GM23338 (cell line): ENCODE data around the gene VASN. TPM values are rescaled to one million over a fixed set of nuclear protein-coding genes. Genes with fewer than 3 reads are reported as not detected.

Experiments
- ATAC-seq: fragments of 200-7000 bp; cut with Tn5 transposase; 3 replicates; pipeline ENCODE4 v1.9.1; 2020
- DNase-seq: peaks from one replicate; pipeline ENCODE4 v3.0.0-alpha.2; 2015; ENCODE audit warnings: low spot score
- H2AFZ ChIP-seq: fragments of 200-600 bp; sonication (generic); 2 replicates; pipeline ENCODE4 v1.8.0; 2016; ENCODE audit warnings: antibody characterized with exemption, mild to moderate bottlenecking, moderate library complexity
- H3F3A ChIP-seq: fragments of 200-600 bp; sonication (generic); replicated peaks from 2 replicates; pipeline ENCODE4 v1.8.0; 2017; ENCODE audit warnings: antibody characterized with exemption, mixed run types, low read depth
- H3K27ac ChIP-seq: fragments of 200-600 bp; sonication (generic); 2 replicates; pipeline ENCODE4 v1.6.1; 2016; ENCODE audit warnings: low read depth
- H3K27me3 ChIP-seq: fragments of 200-600 bp; sonication (generic); 2 replicates; pipeline ENCODE4 v1.8.0; 2016; ENCODE audit warnings: mild to moderate bottlenecking, mixed run types, moderate library complexity; ENCODE audit not compliant: insufficient read depth
- H3K36me3 ChIP-seq: fragments of 200-600 bp; sonication (generic); 2 replicates; pipeline ENCODE4 v1.8.0; 2016; ENCODE audit warnings: mild to moderate bottlenecking; ENCODE audit not compliant: insufficient read depth
- H3K4me1 ChIP-seq: fragments of 200-600 bp; sonication (generic); 2 replicates; pipeline ENCODE4 v1.8.0; 2016; ENCODE audit warnings: mild to moderate bottlenecking, moderate library complexity; ENCODE audit not compliant: insufficient read depth
- H3K4me2 ChIP-seq: fragments of 200-600 bp; sonication (generic); 2 replicates; pipeline ENCODE4 v1.7.1; 2017; ENCODE audit warnings: mixed run types
- H3K4me3 ChIP-seq: fragments of 200-600 bp; sonication (generic); 2 replicates; pipeline ENCODE4 v1.6.1; 2016; ENCODE audit warnings: mixed run types
- H3K79me2 ChIP-seq: fragments of 200-600 bp; sonication (generic); replicated peaks from 2 replicates; pipeline ENCODE4 v1.8.0; 2017; ENCODE audit warnings: mild to moderate bottlenecking; ENCODE audit not compliant: insufficient read depth
- H3K9me2 ChIP-seq: fragments of 200-600 bp; sonication (generic); 2 replicates; pipeline ENCODE4 v1.8.0; 2017; ENCODE audit not compliant: insufficient read depth
- H4K20me1 ChIP-seq: fragments of 200-600 bp; sonication (generic); replicated peaks from 2 replicates; pipeline ENCODE4 v1.8.0; 2017; ENCODE audit warnings: mild to moderate bottlenecking; ENCODE audit not compliant: insufficient read depth
- H3K27ac Mint-ChIP-seq: 2 replicates; pipeline ENCODE4 v1.8.0; 2020; ENCODE audit warnings: inconsistent platforms, mild to moderate bottlenecking, moderate library complexity, mixed read lengths
- H3K27me3 Mint-ChIP-seq: 3 replicates; pipeline ENCODE4 v1.8.0; 2022; ENCODE audit warnings: low read depth, mild to moderate bottlenecking, moderate library complexity, mixed read lengths, inconsistent platforms; ENCODE audit not compliant: insufficient read depth, poor library complexity
- H3K36me3 Mint-ChIP-seq: 3 replicates; pipeline ENCODE4 v1.8.0; 2021; ENCODE audit warnings: low read depth, mild to moderate bottlenecking, inconsistent platforms, moderate library complexity, mixed read lengths
- H3K4me1 Mint-ChIP-seq: 3 replicates; pipeline ENCODE4 v1.8.0; 2020; ENCODE audit warnings: mild to moderate bottlenecking, inconsistent platforms, mixed read lengths
- H3K4me3 Mint-ChIP-seq: 3 replicates; pipeline ENCODE4 v1.8.0; 2021; ENCODE audit warnings: moderate library complexity, mild to moderate bottlenecking, inconsistent platforms, mixed read lengths
- H3K9me3 Mint-ChIP-seq: 3 replicates; pipeline ENCODE4 v1.8.0; 2020; ENCODE audit warnings: moderate library complexity, mild to moderate bottlenecking, inconsistent platforms, mixed read lengths
- CTCF ChIP-seq, 2 experiments: fragments of 200-600 bp in 1 of 2; sonication (generic) in 1 of 2; conservative IDR thresholded peaks; 2 replicates each; pipeline versions ENCODE4 v1.5.1 to v1.6.1; 2016 to 2017; ENCODE audit warnings: antibody characterized with exemption in 2 of 2, low read depth in 2 of 2, mild to moderate bottlenecking in 2 of 2, moderate library complexity in 1 of 2
- ETS1 ChIP-seq: IDR thresholded peaks from 2 replicates; pipeline ENCODE4 v1.6.1; 2016; ENCODE audit warnings: antibody characterized with exemption
- EZH2 ChIP-seq: fragments of 200-600 bp; sonication (generic); IDR thresholded peaks from one replicate; pipeline ENCODE4 v1.8.0; 2017; ENCODE audit warnings: antibody characterized with exemption, mild to moderate bottlenecking, low read depth; ENCODE audit not compliant: unreplicated experiment
- EZH2phosphoT487 ChIP-seq: fragments of 200-600 bp; sonication (generic); IDR thresholded peaks from one replicate; pipeline ENCODE4 v1.8.1; 2018; ENCODE audit warnings: antibody characterized with exemption; ENCODE audit not compliant: unreplicated experiment
- JUNB ChIP-seq: IDR thresholded peaks from one replicate; pipeline ENCODE4 v1.6.1; 2016; ENCODE audit warnings: antibody characterized with exemption; ENCODE audit not compliant: unreplicated experiment
- NANOG ChIP-seq: IDR thresholded peaks from 2 replicates; pipeline ENCODE4 v1.6.1; 2016; ENCODE audit warnings: antibody characterized with exemption, borderline replicate concordance
- REST ChIP-seq: IDR thresholded peaks from one replicate; pipeline ENCODE4 v1.6.1; 2018; ENCODE audit warnings: antibody characterized with exemption; ENCODE audit not compliant: unreplicated experiment
- STAT1 ChIP-seq: IDR thresholded peaks from one replicate; pipeline ENCODE4 v1.6.1; 2016; ENCODE audit warnings: antibody characterized with exemption; ENCODE audit not compliant: unreplicated experiment
- ZNF114 ChIP-seq: fragments of 250-450 bp; sonication (Bioruptor Pico); IDR thresholded peaks from 2 replicates; pipeline ENCODE4 v1.5.0; 2020; ENCODE audit warnings: mild to moderate bottlenecking, moderate library complexity
- ZNF331 ChIP-seq: fragments of 250-450 bp; sonication (Bioruptor Pico); IDR thresholded peaks from 2 replicates; pipeline ENCODE4 v1.5.0; 2020; ENCODE audit warnings: low read depth, mild to moderate bottlenecking, moderate library complexity
- polyA plus RNA-seq: library from polyadenylated mRNA; unstranded; fragments of >200 nt; fragmentation: Nextera tagmentation; extraction: Ambion mirVana; gene quantifications from 2 replicates; pipeline ENCODE4 v1.2.1, GENCODE V29; 2016
- total RNA-seq: library from RNA; depleted of rRNA; stranded (reverse); fragments of >200 nt; shearing (Covaris generic); gene quantifications from 2 replicates; pipeline ENCODE4 v1.2.3, GENCODE V29; 2014

Gene VASN
- total and polyA plus RNA-seq, 2 experiments from 2014 or later = 8.0 to 15.5 TPM

- no peak overlapping the region for H2AFZ ChIP-seq
- H3K27me3 Mint-ChIP-seq = peaks cover 11% of the 10 kb centered on the region
- TF ChIP-seq JUNB = no peak
- TF ChIP-seq STAT1 = no peak
- no peak for TF ChIP-seq EZH2phosphoT487
- no peak for TF ChIP-seq NANOG
- no peak for TF ChIP-seq EZH2
- TF ChIP-seq CTCF (conservative IDR thresholded peaks at IDR 0.05; ENCODE audit: low read depth in 2 of 2) = no peak
Measured at GRCh38 chr16:4367393-4367856, 4.2 kb upstream of the VASN start.

GRCh38 chr16:4369007-4369733 is 2.5 kb upstream of the VASN start:
- H3K36me3 Mint-ChIP-seq = no peaks in the 10 kb centered on the region
- H3K4me1 ChIP-seq = peaks cover 25% of the 10 kb centered on the region
- peaks cover 8% of the 10 kb centered on the region; the same call in 1 of the 2 replicates for H3K79me2 ChIP-seq
- H3K27me3 Mint-ChIP-seq = peaks cover 18% of the 10 kb centered on the region
- H3K4me1 Mint-ChIP-seq = peaks cover 13% of the 10 kb centered on the region; the same call in 1 of the 3 replicates
- no peak overlapping the region for H3K4me2 ChIP-seq
- TF ChIP-seq ZNF114 (CRISPR knock-in tag) (no peak), ETS1 (no peak), REST (no peak), ZNF331 (CRISPR knock-in tag) (no peak), NANOG (no peak)
- no peak overlapping the region for H3K4me3 ChIP-seq
- DNase-seq (no peak), ATAC-seq (no peak)
- H2AFZ ChIP-seq = no peak overlapping the region
- no peaks in the 10 kb centered on the region for H3K9me3 Mint-ChIP-seq
- no peak overlapping the region for H3K27ac Mint-ChIP-seq
- H3K9me2 ChIP-seq = no peaks in the 10 kb centered on the region
- no peak overlapping the region for H3K4me3 Mint-ChIP-seq
- no peaks in the 10 kb centered on the region for H4K20me1 ChIP-seq
- no peaks in the 10 kb centered on the region for H3K36me3 ChIP-seq
- peaks cover 16% of the 10 kb centered on the region; the same call in 1 of the 2 replicates for H3F3A ChIP-seq
- H3K27me3 ChIP-seq = peaks cover 3% of the 10 kb centered on the region; the same call in 1 of the 2 replicates
- H3K27ac ChIP-seq = no peak overlapping the region

More at GRCh38 chr16:4367393-4367856, 4.2 kb upstream of the VASN start:
- no peaks in the 10 kb centered on the region for H3K9me3 Mint-ChIP-seq
- no peaks in the 10 kb centered on the region; the same call in 1 of the 3 replicates for H3K4me1 Mint-ChIP-seq
- H3K27ac Mint-ChIP-seq = no peak overlapping the region
- H3K4me3 Mint-ChIP-seq = no peak overlapping the region
- ATAC-seq (no peak), DNase-seq (no peak)
- no peaks in the 10 kb centered on the region for H3K9me2 ChIP-seq
- peaks cover 8% of the 10 kb centered on the region for H3K4me1 ChIP-seq
- H3K27ac ChIP-seq = no peak overlapping the region
- H3F3A ChIP-seq = peaks cover 9% of the 10 kb centered on the region; the same call in 1 of the 2 replicates
- H3K4me3 ChIP-seq = no peak overlapping the region
- no peak overlapping the region for H3K4me2 ChIP-seq
- peaks cover 3% of the 10 kb centered on the region; the same call in 1 of the 2 replicates for H3K79me2 ChIP-seq
- no peaks in the 10 kb centered on the region for H4K20me1 ChIP-seq
- H3K36me3 ChIP-seq = no peaks in the 10 kb centered on the region
- H3K27me3 ChIP-seq = peaks cover 3% of the 10 kb centered on the region; the same call in 1 of the 2 replicates
- H3K36me3 Mint-ChIP-seq = no peaks in the 10 kb centered on the region
